Tibial nerve (tissue), 4 donors: ENCODE data around the gene CTLA4.

ENCODE experiments used
- EP300 ChIP-seq, 2 donors: sonication (generic); formaldehyde crosslinking; IDR thresholded peaks; one replicate each; pipeline ENCODE4 v1.6.1; 2017; ENCODE audit warnings: antibody characterized with exemption in 2 of 2, mild to moderate bottlenecking in 1 of 2
- POLR2A ChIP-seq, 2 donors: fragments of 450-650 bp; IDR thresholded peaks; one replicate each; pipeline ENCODE4 v1.6.1; 2017; ENCODE audit warnings: antibody characterized with exemption in 2 of 2, mild to moderate bottlenecking in 2 of 2, moderate library complexity in 2 of 2
- TF ChIP-seq, protein P1 (sequence below), 5 experiments: fragments of 200-600 bp in 3 of 5; fragments of 450-650 bp in 2 of 5; sonication (generic) in 3 of 5; IDR thresholded peaks; one replicate each; pipeline ENCODE4 v1.5.1; 2016 to 2019; ENCODE audit warnings: antibody characterized with exemption in 5 of 5, mild to moderate bottlenecking in 3 of 5, moderate library complexity in 2 of 5

DNA sequence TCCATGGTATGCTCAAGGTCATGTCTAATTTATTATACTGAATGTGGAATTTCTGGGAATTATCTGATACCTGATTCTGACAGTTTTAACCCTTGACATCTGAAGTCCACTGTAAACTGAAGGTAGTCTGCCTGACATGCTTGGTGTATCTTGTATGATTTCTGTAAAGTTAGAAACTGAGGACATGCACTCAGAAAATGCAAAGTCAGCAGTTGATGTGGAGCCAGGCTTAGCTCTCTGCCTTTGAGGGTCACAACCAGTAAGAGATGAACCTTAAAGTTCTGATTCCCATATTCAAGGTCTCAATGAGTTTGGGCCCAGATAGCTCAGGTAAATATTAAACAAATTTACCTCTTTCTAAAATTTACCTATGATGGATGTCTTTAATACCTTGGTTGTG lies 12.3 kb upstream of the CTLA4 start:
- TF ChIP-seq, protein P1, sequence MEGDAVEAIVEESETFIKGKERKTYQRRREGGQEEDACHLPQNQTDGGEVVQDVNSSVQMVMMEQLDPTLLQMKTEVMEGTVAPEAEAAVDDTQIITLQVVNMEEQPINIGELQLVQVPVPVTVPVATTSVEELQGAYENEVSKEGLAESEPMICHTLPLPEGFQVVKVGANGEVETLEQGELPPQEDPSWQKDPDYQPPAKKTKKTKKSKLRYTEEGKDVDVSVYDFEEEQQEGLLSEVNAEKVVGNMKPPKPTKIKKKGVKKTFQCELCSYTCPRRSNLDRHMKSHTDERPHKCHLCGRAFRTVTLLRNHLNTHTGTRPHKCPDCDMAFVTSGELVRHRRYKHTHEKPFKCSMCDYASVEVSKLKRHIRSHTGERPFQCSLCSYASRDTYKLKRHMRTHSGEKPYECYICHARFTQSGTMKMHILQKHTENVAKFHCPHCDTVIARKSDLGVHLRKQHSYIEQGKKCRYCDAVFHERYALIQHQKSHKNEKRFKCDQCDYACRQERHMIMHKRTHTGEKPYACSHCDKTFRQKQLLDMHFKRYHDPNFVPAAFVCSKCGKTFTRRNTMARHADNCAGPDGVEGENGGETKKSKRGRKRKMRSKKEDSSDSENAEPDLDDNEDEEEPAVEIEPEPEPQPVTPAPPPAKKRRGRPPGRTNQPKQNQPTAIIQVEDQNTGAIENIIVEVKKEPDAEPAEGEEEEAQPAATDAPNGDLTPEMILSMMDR (IDR thresholded peaks at IDR 0.05) = no peak
- TF ChIP-seq POLR2A (IDR thresholded peaks at IDR 0.05) = no peak
- no peak for TF ChIP-seq EP300 (IDR thresholded peaks at IDR 0.05)
